GM23338 (cell line): ENCODE measurements around the gene ME3. TPM values are rescaled to one million over a fixed set of nuclear protein-coding genes. Genes with fewer than 3 reads are reported as not detected.

ENCODE experiments used
- ATAC-seq: fragments of 200-7000 bp; cut with Tn5 transposase; 3 replicates; pipeline ENCODE4 v1.9.1; 2020
- DNase-seq: peaks from one replicate; pipeline ENCODE4 v3.0.0-alpha.2; 2015; ENCODE audit warnings: low spot score
- H2AFZ ChIP-seq: fragments of 200-600 bp; sonication (generic); 2 replicates; pipeline ENCODE4 v1.8.0; 2016; ENCODE audit warnings: antibody characterized with exemption, mild to moderate bottlenecking, moderate library complexity
- H3F3A ChIP-seq: fragments of 200-600 bp; sonication (generic); replicated peaks from 2 replicates; pipeline ENCODE4 v1.8.0; 2017; ENCODE audit warnings: antibody characterized with exemption, mixed run types, low read depth
- H3K27ac ChIP-seq: fragments of 200-600 bp; sonication (generic); 2 replicates; pipeline ENCODE4 v1.6.1; 2016; ENCODE audit warnings: low read depth
- H3K27me3 ChIP-seq: fragments of 200-600 bp; sonication (generic); 2 replicates; pipeline ENCODE4 v1.8.0; 2016; ENCODE audit warnings: mild to moderate bottlenecking, mixed run types, moderate library complexity; ENCODE audit not compliant: insufficient read depth
- H3K36me3 ChIP-seq: fragments of 200-600 bp; sonication (generic); 2 replicates; pipeline ENCODE4 v1.8.0; 2016; ENCODE audit warnings: mild to moderate bottlenecking; ENCODE audit not compliant: insufficient read depth
- H3K4me1 ChIP-seq: fragments of 200-600 bp; sonication (generic); 2 replicates; pipeline ENCODE4 v1.8.0; 2016; ENCODE audit warnings: mild to moderate bottlenecking, moderate library complexity; ENCODE audit not compliant: insufficient read depth
- H3K4me2 ChIP-seq: fragments of 200-600 bp; sonication (generic); 2 replicates; pipeline ENCODE4 v1.7.1; 2017; ENCODE audit warnings: mixed run types
- H3K4me3 ChIP-seq: fragments of 200-600 bp; sonication (generic); 2 replicates; pipeline ENCODE4 v1.6.1; 2016; ENCODE audit warnings: mixed run types
- H3K79me2 ChIP-seq: fragments of 200-600 bp; sonication (generic); replicated peaks from 2 replicates; pipeline ENCODE4 v1.8.0; 2017; ENCODE audit warnings: mild to moderate bottlenecking; ENCODE audit not compliant: insufficient read depth
- H3K9me2 ChIP-seq: fragments of 200-600 bp; sonication (generic); 2 replicates; pipeline ENCODE4 v1.8.0; 2017; ENCODE audit not compliant: insufficient read depth
- H4K20me1 ChIP-seq: fragments of 200-600 bp; sonication (generic); replicated peaks from 2 replicates; pipeline ENCODE4 v1.8.0; 2017; ENCODE audit warnings: mild to moderate bottlenecking; ENCODE audit not compliant: insufficient read depth
- H3K27ac Mint-ChIP-seq: 2 replicates; pipeline ENCODE4 v1.8.0; 2020; ENCODE audit warnings: inconsistent platforms, mild to moderate bottlenecking, moderate library complexity, mixed read lengths
- H3K27me3 Mint-ChIP-seq: 3 replicates; pipeline ENCODE4 v1.8.0; 2022; ENCODE audit warnings: low read depth, mild to moderate bottlenecking, moderate library complexity, mixed read lengths, inconsistent platforms; ENCODE audit not compliant: insufficient read depth, poor library complexity
- H3K36me3 Mint-ChIP-seq: 3 replicates; pipeline ENCODE4 v1.8.0; 2021; ENCODE audit warnings: low read depth, mild to moderate bottlenecking, inconsistent platforms, moderate library complexity, mixed read lengths
- H3K4me1 Mint-ChIP-seq: 3 replicates; pipeline ENCODE4 v1.8.0; 2020; ENCODE audit warnings: mild to moderate bottlenecking, inconsistent platforms, mixed read lengths
- H3K4me3 Mint-ChIP-seq: 3 replicates; pipeline ENCODE4 v1.8.0; 2021; ENCODE audit warnings: moderate library complexity, mild to moderate bottlenecking, inconsistent platforms, mixed read lengths
- H3K9me3 Mint-ChIP-seq: 3 replicates; pipeline ENCODE4 v1.8.0; 2020; ENCODE audit warnings: moderate library complexity, mild to moderate bottlenecking, inconsistent platforms, mixed read lengths
- CREB1 ChIP-seq: fragments of 250-450 bp; sonication (Bioruptor Pico); IDR thresholded peaks from 2 replicates; pipeline ENCODE4 v1.5.0; 2020; ENCODE audit warnings: low read depth, mild to moderate bottlenecking, moderate library complexity
- EZH2 ChIP-seq: fragments of 200-600 bp; sonication (generic); IDR thresholded peaks from one replicate; pipeline ENCODE4 v1.8.0; 2017; ENCODE audit warnings: antibody characterized with exemption, mild to moderate bottlenecking, low read depth; ENCODE audit not compliant: unreplicated experiment
- EZH2phosphoT487 ChIP-seq: fragments of 200-600 bp; sonication (generic); IDR thresholded peaks from one replicate; pipeline ENCODE4 v1.8.1; 2018; ENCODE audit warnings: antibody characterized with exemption; ENCODE audit not compliant: unreplicated experiment
- JUNB ChIP-seq: IDR thresholded peaks from one replicate; pipeline ENCODE4 v1.6.1; 2016; ENCODE audit warnings: antibody characterized with exemption; ENCODE audit not compliant: unreplicated experiment
- NANOG ChIP-seq: IDR thresholded peaks from 2 replicates; pipeline ENCODE4 v1.6.1; 2016; ENCODE audit warnings: antibody characterized with exemption, borderline replicate concordance
- POLR2AphosphoS5 ChIP-seq: IDR thresholded peaks from 2 replicates; pipeline ENCODE4 v1.6.1; 2016; ENCODE audit warnings: antibody characterized with exemption, low read depth
- REST ChIP-seq: IDR thresholded peaks from one replicate; pipeline ENCODE4 v1.6.1; 2018; ENCODE audit warnings: antibody characterized with exemption; ENCODE audit not compliant: unreplicated experiment
- STAT1 ChIP-seq: IDR thresholded peaks from one replicate; pipeline ENCODE4 v1.6.1; 2016; ENCODE audit warnings: antibody characterized with exemption; ENCODE audit not compliant: unreplicated experiment
- ZNF114 ChIP-seq: fragments of 250-450 bp; sonication (Bioruptor Pico); IDR thresholded peaks from 2 replicates; pipeline ENCODE4 v1.5.0; 2020; ENCODE audit warnings: mild to moderate bottlenecking, moderate library complexity
- ZNF331 ChIP-seq: fragments of 250-450 bp; sonication (Bioruptor Pico); IDR thresholded peaks from 2 replicates; pipeline ENCODE4 v1.5.0; 2020; ENCODE audit warnings: low read depth, mild to moderate bottlenecking, moderate library complexity
- ZNF462 ChIP-seq: fragments of 250-450 bp; sonication (Bioruptor Pico); IDR thresholded peaks from 2 replicates; pipeline ENCODE4 v1.5.0; 2020; ENCODE audit warnings: mild to moderate bottlenecking, moderate library complexity
- polyA plus RNA-seq: library from polyadenylated mRNA; unstranded; fragments of >200 nt; fragmentation: Nextera tagmentation; extraction: Ambion mirVana; gene quantifications from 2 replicates; pipeline ENCODE4 v1.2.1, GENCODE V29; 2016
- total RNA-seq: library from RNA; depleted of rRNA; stranded (reverse); fragments of >200 nt; shearing (Covaris generic); gene quantifications from 2 replicates; pipeline ENCODE4 v1.2.3, GENCODE V29; 2014
- TF ChIP-seq, protein P1 (sequence below): IDR thresholded peaks from 2 replicates; pipeline ENCODE4 v1.6.1; 2016; ENCODE audit warnings: antibody characterized with exemption
- TF ChIP-seq, protein P2 (sequence below), 2 experiments: fragments of 200-600 bp in 1 of 2; sonication (generic) in 1 of 2; conservative IDR thresholded peaks; 2 replicates each; pipeline versions ENCODE4 v1.5.1 to v1.6.1; 2016 to 2017; ENCODE audit warnings: antibody characterized with exemption in 2 of 2, low read depth in 2 of 2, mild to moderate bottlenecking in 2 of 2, moderate library complexity in 1 of 2

Gene ME3
- total and polyA plus RNA-seq, 2 experiments from 2014 or later: 1.3 to 4.0 TPM

GRCh38 chr11:86673872-86674750 is 1.7 kb upstream of the ME3 start:
- Histone ChIP-seq H2AFZ (no peak overlapping the region), H3K27ac (no peak overlapping the region), H3K36me3 (no peaks in the 10 kb centered on the region), H3K27me3 (peaks cover 55% of the 10 kb centered on the region), H3K4me1 (peaks cover 16% of the 10 kb centered on the region), H3K4me3 (no peak overlapping the region), H4K20me1 (no peaks in the 10 kb centered on the region), H3K79me2 (no peaks in the 10 kb centered on the region), H3F3A (no peaks in the 10 kb centered on the region), H3K4me2 (no peak overlapping the region), H3K9me2 (peaks cover 8% of the 10 kb centered on the region; the same call in 1 of the 2 replicates)
- no peak overlapping the region for H3K4me3 Mint-ChIP-seq
- H3K27ac Mint-ChIP-seq: no peak overlapping the region
- H3K4me1 Mint-ChIP-seq: peaks cover 31% of the 10 kb centered on the region
- no peaks in the 10 kb centered on the region for H3K9me3 Mint-ChIP-seq
- no peak for DNase-seq
- H3K36me3 Mint-ChIP-seq: no peaks in the 10 kb centered on the region
- H3K27me3 Mint-ChIP-seq: peaks cover 32% of the 10 kb centered on the region
- no peak for ATAC-seq
- TF ChIP-seq STAT1: no peak
- TF ChIP-seq EZH2phosphoT487: no peak
- TF ChIP-seq REST: no peak
- TF ChIP-seq ZNF462 (CRISPR knock-in tag): no peak
- no peak for TF ChIP-seq NANOG
- TF ChIP-seq ZNF114 (CRISPR knock-in tag): no peak
- TF ChIP-seq, protein P1, sequence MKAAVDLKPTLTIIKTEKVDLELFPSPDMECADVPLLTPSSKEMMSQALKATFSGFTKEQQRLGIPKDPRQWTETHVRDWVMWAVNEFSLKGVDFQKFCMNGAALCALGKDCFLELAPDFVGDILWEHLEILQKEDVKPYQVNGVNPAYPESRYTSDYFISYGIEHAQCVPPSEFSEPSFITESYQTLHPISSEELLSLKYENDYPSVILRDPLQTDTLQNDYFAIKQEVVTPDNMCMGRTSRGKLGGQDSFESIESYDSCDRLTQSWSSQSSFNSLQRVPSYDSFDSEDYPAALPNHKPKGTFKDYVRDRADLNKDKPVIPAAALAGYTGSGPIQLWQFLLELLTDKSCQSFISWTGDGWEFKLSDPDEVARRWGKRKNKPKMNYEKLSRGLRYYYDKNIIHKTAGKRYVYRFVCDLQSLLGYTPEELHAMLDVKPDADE: no peak
- TF ChIP-seq, protein P2, sequence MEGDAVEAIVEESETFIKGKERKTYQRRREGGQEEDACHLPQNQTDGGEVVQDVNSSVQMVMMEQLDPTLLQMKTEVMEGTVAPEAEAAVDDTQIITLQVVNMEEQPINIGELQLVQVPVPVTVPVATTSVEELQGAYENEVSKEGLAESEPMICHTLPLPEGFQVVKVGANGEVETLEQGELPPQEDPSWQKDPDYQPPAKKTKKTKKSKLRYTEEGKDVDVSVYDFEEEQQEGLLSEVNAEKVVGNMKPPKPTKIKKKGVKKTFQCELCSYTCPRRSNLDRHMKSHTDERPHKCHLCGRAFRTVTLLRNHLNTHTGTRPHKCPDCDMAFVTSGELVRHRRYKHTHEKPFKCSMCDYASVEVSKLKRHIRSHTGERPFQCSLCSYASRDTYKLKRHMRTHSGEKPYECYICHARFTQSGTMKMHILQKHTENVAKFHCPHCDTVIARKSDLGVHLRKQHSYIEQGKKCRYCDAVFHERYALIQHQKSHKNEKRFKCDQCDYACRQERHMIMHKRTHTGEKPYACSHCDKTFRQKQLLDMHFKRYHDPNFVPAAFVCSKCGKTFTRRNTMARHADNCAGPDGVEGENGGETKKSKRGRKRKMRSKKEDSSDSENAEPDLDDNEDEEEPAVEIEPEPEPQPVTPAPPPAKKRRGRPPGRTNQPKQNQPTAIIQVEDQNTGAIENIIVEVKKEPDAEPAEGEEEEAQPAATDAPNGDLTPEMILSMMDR (conservative IDR thresholded peaks at IDR 0.05; ENCODE audit: low read depth in 2 of 2): no peak
- TF ChIP-seq POLR2AphosphoS5: no peak
- no peak for TF ChIP-seq CREB1 (CRISPR knock-in tag)
- no peak for TF ChIP-seq ZNF331
- no peak for TF ChIP-seq EZH2
- no peak for TF ChIP-seq JUNB
